Activated CD8-positive, alpha-beta memory T cell treated with anti-CD3 and anti-CD28 coated beads, Interleukin-2, amount 50 U/mL, for 1 hour (primary cell): Measurements from ENCODE around the gene CYTH4.

ENCODE experiments used
- DNase-seq: peaks from one replicate; pipeline ENCODE4 v3.0.0-alpha.2; 2020; ENCODE audit errors: extremely low read depth

CYTH4 gene

GRCh38 chr22:37269936-37270678 is 12.2 kb upstream of the CYTH4 start:
- DNase-seq, result no peak

- DNase-seq, result no peak
These were observed 11.2 kb upstream of the CYTH4 start for GRCh38 chr22:37270928-37271650.

- no peak for DNase-seq
These were observed 9.0 kb upstream of the CYTH4 start for GRCh38 chr22:37273126-37273845.

- no peak for DNase-seq
These were observed 8.5 kb upstream of the CYTH4 start for GRCh38 chr22:37273846-37274225.

GRCh38 chr22:37274380-37274862 is 7.9 kb upstream of the CYTH4 start:
- DNase-seq, result no peak

- no peak for DNase-seq
These were observed 7.2 kb upstream of the CYTH4 start for GRCh38 chr22:37275134-37275533.

- no peak for DNase-seq
These were observed 6.7 kb upstream of the CYTH4 start for GRCh38 chr22:37275622-37276021.

GRCh38 chr22:37276776-37277175 is 5.5 kb upstream of the CYTH4 start:
- DNase-seq, result no peak

GRCh38 chr22:37277384-37277783 is 4.9 kb upstream of the CYTH4 start:
- no peak for DNase-seq

GRCh38 chr22:37278261-37278660 is 4.0 kb upstream of the CYTH4 start:
- DNase-seq, result no peak

- DNase-seq, result no peak
These were observed 2.8 kb upstream of the CYTH4 start for GRCh38 chr22:37279331-37280181.

- DNase-seq, result no peak
These were observed 1.6 kb upstream of the CYTH4 start for GRCh38 chr22:37280718-37281117.

GRCh38 chr22:37281195-37281594 is 1.1 kb upstream of the CYTH4 start:
- DNase-seq, result no peak

- DNase-seq, result no peak
These were observed 493 bp upstream of the CYTH4 start for GRCh38 chr22:37281646-37282384.

GRCh38 chr22:37283393-37283937 is 1.2 kb downstream of the CYTH4 start:
- peak; percentile 49 for DNase-seq

GRCh38 chr22:37284126-37284804 is 2.0 kb downstream of the CYTH4 start:
- no peak for DNase-seq

GRCh38 chr22:37284805-37285355 is 2.6 kb downstream of the CYTH4 start:
- DNase-seq, result peak; percentile 21

GRCh38 chr22:37285937-37286336 is 3.6 kb downstream of the CYTH4 start:
- no peak for DNase-seq

- DNase-seq, result no peak
These were observed 5.2 kb downstream of the CYTH4 start for GRCh38 chr22:37287550-37287951.

GRCh38 chr22:37288521-37288920 is 6.2 kb downstream of the CYTH4 start:
- no peak for DNase-seq
